ENCODE results near the gene DUOXA2.

- TF ChIP-seq CTCF (IDR thresholded peaks at IDR 0.05) (no peak), POLR2A (IDR thresholded peaks at IDR 0.05) (no peak)
Observed at GRCh38 chr15:45144775-45145174, 30.6 kb downstream of the DUOXA2 start.

All from testis (tissue), 2 donors.